Choroid plexus epithelial cell (primary cell): ENCODE results near the gene CEP89.
"Not testable (repeated sequence)": the region's sequence is repeated elsewhere in the genome, so short reads cannot be mapped to it uniquely, and the experiment has no call there.

ENCODE experiments used
- DNase-seq: peaks from one replicate; pipeline ENCODE4 v3.0.0-alpha.2; 2010; ENCODE audit warnings: low read depth
- H3K4me3 ChIP-seq: 2 replicates; pipeline ENCODE4 v1.5.1; 2011; ENCODE audit warnings: low read depth, mild to moderate bottlenecking, control low read depth, low read length, moderate library complexity
- CTCF ChIP-seq: conservative IDR thresholded peaks from 2 replicates; pipeline ENCODE4 v1.5.1; 2011; ENCODE audit warnings: low read depth, mild to moderate bottlenecking, control low read depth, inconsistent platforms, low read length, moderate library complexity

Gene CEP89

GRCh38 chr19:32890841-32891240, 80.9 kb downstream of the CEP89 start:
- H3K4me3 ChIP-seq, result no peak overlapping the region
- no peak for DNase-seq
- no peak for TF ChIP-seq CTCF

GRCh38 chr19:32890326-32890725, 81.4 kb downstream of the CEP89 start:
- no peak for TF ChIP-seq CTCF
- DNase-seq, result no peak
- no peak overlapping the region for H3K4me3 ChIP-seq

GRCh38 chr19:32889137-32889934, 82.4 kb downstream of the CEP89 start:
- no peak for DNase-seq
- H3K4me3 ChIP-seq, result no peak overlapping the region
- TF ChIP-seq CTCF, result no peak

GRCh38 chr19:32887572-32888215, 84.1 kb downstream of the CEP89 start:
- no peak for TF ChIP-seq CTCF
- no peak for DNase-seq
- no peak overlapping the region for H3K4me3 ChIP-seq

- no peak for TF ChIP-seq CTCF
- no peak overlapping the region for H3K4me3 ChIP-seq
- no peak for DNase-seq
Measured at GRCh38 chr19:32886241-32886640, 85.5 kb downstream of the CEP89 start.

GRCh38 chr19:32885255-32885654, 86.5 kb downstream of the CEP89 start:
- H3K4me3 ChIP-seq, DNase-seq: not testable (repeated sequence)

- no peak for TF ChIP-seq CTCF
- no peak for DNase-seq
- H3K4me3 ChIP-seq, result no peak overlapping the region
Measured at GRCh38 chr19:32881766-32882165, 90.0 kb downstream of the CEP89 start.
